Transverse colon (tissue), 4 donors: Measurements from ENCODE around the gene PLEKHO2. TPM values are rescaled to one million over a fixed set of nuclear protein-coding genes. Genes with fewer than 3 reads are reported as not detected.
"Not testable (repeated sequence)": the region's sequence is repeated elsewhere in the genome, so short reads cannot be mapped to it uniquely, and the experiment has no call there.

ENCODE experiments used
- DNase-seq: peaks from one replicate; pipeline ENCODE4 v3.0.0-alpha.2; 2019
- H3K27ac ChIP-seq, 4 donors: fragments of 200-600 bp; sonication (generic); 2 replicates each; pipeline ENCODE4 v1.5.1; 2016 to 2018; ENCODE audit warnings: inconsistent platforms in 4 of 4
- H3K27me3 ChIP-seq: fragments of 200-600 bp; sonication (generic); 2 replicates; pipeline ENCODE4 v1.5.1; 2017; ENCODE audit warnings: inconsistent platforms
- H3K36me3 ChIP-seq, 4 donors: fragments of 200-600 bp; sonication (generic); 2 replicates each; pipeline ENCODE4 v1.5.1; 2017 to 2019; ENCODE audit warnings: inconsistent platforms in 4 of 4
- H3K4me1 ChIP-seq, 4 donors: fragments of 200-600 bp; sonication (generic); 2 replicates each; pipeline ENCODE4 v1.5.1; 2017 to 2020; ENCODE audit warnings: inconsistent platforms in 4 of 4
- H3K4me3 ChIP-seq, 4 donors: fragments of 200-600 bp; sonication (generic); 1 replicate in 1 of 4; 2 replicates in 3 of 4; pipeline versions ENCODE4 v1.5.1 to v1.6.1; 2017 to 2019; ENCODE audit warnings: inconsistent platforms in 4 of 4
- H3K9me3 ChIP-seq, 2 donors: fragments of 200-600 bp; sonication (generic); 2 replicates each; pipeline ENCODE4 v1.5.1; 2017 to 2019; ENCODE audit warnings: inconsistent platforms in 2 of 2
- CTCF ChIP-seq, 5 experiments: fragments of 200-600 bp in 3 of 5; fragments of 450-650 bp in 2 of 5; sonication (generic) in 3 of 5; IDR thresholded peaks; 1 replicate in 2 of 5; 2 replicates in 3 of 5; pipeline ENCODE4 v1.5.1; 2016 to 2017; ENCODE audit warnings: antibody characterized with exemption in 5 of 5, inconsistent platforms in 3 of 5, mild to moderate bottlenecking in 2 of 5, moderate library complexity in 1 of 5
- EP300 ChIP-seq: sonication (generic); formaldehyde crosslinking; IDR thresholded peaks from one replicate; pipeline ENCODE4 v1.6.1; 2017; ENCODE audit warnings: antibody characterized with exemption, low read depth
- POLR2A ChIP-seq: fragments of 450-650 bp; IDR thresholded peaks from one replicate; pipeline ENCODE4 v1.6.1; 2016; ENCODE audit warnings: antibody characterized with exemption, mild to moderate bottlenecking, moderate library complexity
- POLR2AphosphoS5 ChIP-seq, 3 donors: sonication (generic); formaldehyde crosslinking; IDR thresholded peaks; one replicate each; pipeline ENCODE4 v1.6.1; 2016; ENCODE audit warnings: antibody characterized with exemption in 3 of 3
- WGBS, 2 donors: methylation state at CpG; one replicate each; pipeline ENCODE4 v1.1.5; 2018; ENCODE audit warnings: low coverage in 1 of 2; 5-methylcytosine and 5-hydroxymethylcytosine counted together
- in situ Hi-C, 4 donors: fragments of 200-750 bp; cut with MboI; loops; one replicate each; pipeline versions ENCODE4 v1.15.0 to v1.15.1; 2017; ENCODE audit warnings: low sequenced_read_pairs in 3 of 4, low pct_ligation_motif_present in 1 of 4, low pct_unique_long_range_greater_than_20kb in 1 of 4
- intact Hi-C: fragments of 100-400 bp; cut with DNase I; formaldehyde crosslinking; loops from one replicate; pipeline ENCODE4 v1.15.1; 2023; ENCODE audit warnings: low total_unique reads
- total RNA-seq, 4 donors: library from RNA; depleted of rRNA; stranded (reverse); fragments of >200 nt; gene quantifications; one replicate each; pipeline ENCODE4 v1.1.0, GENCODE V29; 2016

Gene PLEKHO2
- total RNA-seq, result 10 to 100 TPM in 2 of 4 donors, 1 to 10 TPM in 2; 4.6 to 12.3 (median 9.8) TPM

GRCh38 chr15:64841344-64842095 is at the start of gene PLEKHO2:
PLEKHO2 (plus strand) TSS chr15:64841915; CDS start chr15:64842017, 102 bp downstream.
- 0 to 1% methylated on average over 10 to 46 of the region's 75 CpGs for WGBS, 2 donors
- peak within 1 kb of the TSS; percentile 69 to 100 (median 88) for H3K4me3 ChIP-seq
- H3K9me3 ChIP-seq, result no peaks in the 10 kb centered on the region
- in situ Hi-C loops (loop anchor here in 1 of 4 donors (10.0 kb wide), 1 partner anchor 53 kb away; no protein-coding TSS in a partner anchor), intact Hi-C loops (loop anchor here (5.0 kb wide), 1 partner anchor 66 kb away; no protein-coding TSS in a partner anchor)
- H3K27ac ChIP-seq, result peak within 1 kb of the TSS; percentile 89 to 96 (median 94)
- H3K36me3 ChIP-seq, result no peaks in the 10 kb centered on the region
- TF ChIP-seq POLR2A (peak; percentile 72), POLR2AphosphoS5 (IDR thresholded peaks at IDR 0.05) (peak; percentile 93 to 94 (median 94)), EP300 (no peak), CTCF (IDR thresholded peaks at IDR 0.05) (peak in 1 of 5 experiments; percentile 6)
- peak; percentile 95 for DNase-seq
- H3K4me1 ChIP-seq, result peaks cover 11 to 48% (median 27%) of the 10 kb centered on the region in 4 donors
- H3K27me3 ChIP-seq, result peaks cover 3% of the 10 kb centered on the region

GRCh38 chr15:64792282-64792681 is 49.4 kb upstream of the PLEKHO2 start:
- Histone ChIP-seq H3K27me3 (no peaks in the 10 kb centered on the region), H3K27ac (no peak overlapping the region), H3K4me3 (no peak overlapping the region), H3K4me1 (no peaks in the 10 kb centered on the region), H3K36me3 (no peaks in the 10 kb centered on the region), H3K9me3 (no peaks in the 10 kb centered on the region)
- intact Hi-C loops, result no loop called here
- in situ Hi-C loops, result no loop called here
- DNase-seq, result no peak
- 70 to 86% methylated on average over 3 of the region's 3 CpGs for WGBS, 2 donors
- no peak for TF ChIP-seq POLR2A

GRCh38 chr15:64795299-64795698 is 46.4 kb upstream of the PLEKHO2 start:
- H3K9me3 ChIP-seq, DNase-seq, H3K36me3 ChIP-seq, H3K27me3 ChIP-seq, intact Hi-C loops, H3K4me3 ChIP-seq, in situ Hi-C loops, H3K27ac ChIP-seq, H3K4me1 ChIP-seq: not testable (repeated sequence)
- 83 to 93% methylated on average over 1 to 7 of the region's 7 CpGs for WGBS, 2 donors

GRCh38 chr15:64795921-64796320 is 45.8 kb upstream of the PLEKHO2 start:
- H3K36me3 ChIP-seq, in situ Hi-C loops, H3K27me3 ChIP-seq, H3K27ac ChIP-seq, H3K4me3 ChIP-seq, H3K4me1 ChIP-seq, DNase-seq, H3K9me3 ChIP-seq, intact Hi-C loops: not testable (repeated sequence)
- 91% methylated on average over 9 of the region's 9 CpGs; no CpG with 5 or more reads in 1 of the 2 donors for WGBS, 2 donors

GRCh38 chr15:64798905-64799304 is 42.8 kb upstream of the PLEKHO2 start:
- 92% methylated on average over 10 of the region's 29 CpGs; no CpG with 5 or more reads in 1 of the 2 donors for WGBS, 2 donors

GRCh38 chr15:64800476-64800875 is 41.2 kb upstream of the PLEKHO2 start:
- peaks cover 0 to 5% (median 2%) of the 10 kb centered on the region in 4 donors for H3K4me1 ChIP-seq
- in situ Hi-C loops, result loop anchor here in 3 of 4 donors (10.0 kb wide), 2 partner anchors 56 to 66 kb away; no protein-coding TSS in a partner anchor
- no peaks in the 10 kb centered on the region for H3K27me3 ChIP-seq
- H3K4me3 ChIP-seq, result no peak overlapping the region
- 84% methylated on average over 2 of the region's 2 CpGs; no CpG with 5 or more reads in 1 of the 2 donors for WGBS, 2 donors
- H3K27ac ChIP-seq, result peak overlapping the region in 2 of 4 donors; percentile 0 to 84
- no peaks in the 10 kb centered on the region for H3K36me3 ChIP-seq
- TF ChIP-seq POLR2A (no peak), POLR2AphosphoS5 (IDR thresholded peaks at IDR 0.05) (no peak), CTCF (IDR thresholded peaks at IDR 0.05) (no peak), EP300 (no peak)
- intact Hi-C loops, result no loop called here
- no peak for DNase-seq
- H3K9me3 ChIP-seq, result no peaks in the 10 kb centered on the region

More at GRCh38 chr15:64798905-64799304, 42.8 kb upstream of the PLEKHO2 start:
- intact Hi-C loops, DNase-seq, H3K27me3 ChIP-seq, H3K9me3 ChIP-seq, H3K36me3 ChIP-seq, H3K27ac ChIP-seq, H3K4me1 ChIP-seq, in situ Hi-C loops, H3K4me3 ChIP-seq: not testable (repeated sequence)
